Left lobe of liver (tissue), 2 donors: ENCODE measurements around the gene SLC26A8. TPM values are rescaled to one million over a fixed set of nuclear protein-coding genes. Genes with fewer than 3 reads are reported as not detected.
"Not testable (repeated sequence)": the region's sequence is repeated elsewhere in the genome, so short reads cannot be mapped to it uniquely, and the experiment has no call there.

Source experiments
- ATAC-seq: fragments of 200-7000 bp; cut with Tn5 transposase; one replicate; pipeline ENCODE4 v1.9.1; 2020; ENCODE audit warnings: mild to moderate bottlenecking, moderate library complexity
- DNase-seq: peaks from one replicate; pipeline ENCODE4 v3.0.0-alpha.2; 2020; ENCODE audit warnings: low spot score
- total RNA-seq: library from RNA; stranded (reverse); gene quantifications from one replicate; pipeline ENCODE4 v1.2.1, GENCODE V29; 2021
- donor health status: DM: no; HTN: no; CAD: no; lungs with moderate emphysema.
- donor health status: DM: no; HTN: yes; CAD: no.

SLC26A8 gene
- total RNA-seq, 1 donor from 2014 or later = 0.30 TPM

GRCh38 chr6:36018339-36018738 lies 6.1 kb downstream of the SLC26A8 start:
- DNase-seq (no peak), ATAC-seq (peak; percentile 29)

- no peak for DNase-seq
- ATAC-seq = no peak
Observed at GRCh38 chr6:36015666-36016065, 8.8 kb downstream of the SLC26A8 start.

GRCh38 chr6:36000451-36000850 lies 24.0 kb downstream of the SLC26A8 start:
- no peak for DNase-seq
- no peak for ATAC-seq

- DNase-seq (no peak), ATAC-seq (no peak)
Observed at GRCh38 chr6:35993150-35993549, 31.3 kb downstream of the SLC26A8 start.

GRCh38 chr6:35988047-35988446 lies 36.4 kb downstream of the SLC26A8 start:
- DNase-seq, ATAC-seq: not testable (repeated sequence)

GRCh38 chr6:35984701-35985100 lies 39.7 kb downstream of the SLC26A8 start:
- DNase-seq (no peak), ATAC-seq (no peak)

- DNase-seq (no peak), ATAC-seq (no peak)
Observed at GRCh38 chr6:35980991-35981645, 43.3 kb downstream of the SLC26A8 start.

- not testable (repeated sequence) for DNase-seq, ATAC-seq
Observed at GRCh38 chr6:35980126-35980525, 44.3 kb downstream of the SLC26A8 start.

- DNase-seq (peak; percentile 73), ATAC-seq (peak; percentile 48)
Observed at GRCh38 chr6:35977308-35977707, 47.1 kb downstream of the SLC26A8 start.

GRCh38 chr6:35973670-35974222 lies 50.7 kb downstream of the SLC26A8 start:
- peak; percentile 84 for DNase-seq
- ATAC-seq = peak; percentile 88

GRCh38 chr6:35972471-35973367 lies 51.7 kb downstream of the SLC26A8 start:
- ATAC-seq = peak; percentile 37
- DNase-seq = no peak

GRCh38 chr6:35970181-35970580 lies 54.3 kb downstream of the SLC26A8 start:
- DNase-seq = no peak
- no peak for ATAC-seq

GRCh38 chr6:35969646-35970045 lies 54.8 kb downstream of the SLC26A8 start:
- DNase-seq (no peak), ATAC-seq (no peak)

GRCh38 chr6:35968821-35969220 lies 55.6 kb downstream of the SLC26A8 start:
- ATAC-seq (no peak), DNase-seq (no peak)

- ATAC-seq (peak; percentile 92), DNase-seq (no peak)
Observed at GRCh38 chr6:35967076-35967774, 57.2 kb downstream of the SLC26A8 start.

GRCh38 chr6:35962779-35963560 lies 61.5 kb downstream of the SLC26A8 start:
- ATAC-seq (no peak), DNase-seq (no peak)

GRCh38 chr6:35960187-35960586 lies 64.3 kb downstream of the SLC26A8 start:
- ATAC-seq (no peak), DNase-seq (no peak)

- no peak for ATAC-seq
- DNase-seq = no peak
Observed at GRCh38 chr6:35955970-35956369, 68.5 kb downstream of the SLC26A8 start.

GRCh38 chr6:35955521-35955920 lies 68.9 kb downstream of the SLC26A8 start:
- DNase-seq (no peak), ATAC-seq (no peak)

- ATAC-seq (no peak), DNase-seq (no peak)
Observed at GRCh38 chr6:35955071-35955470, 69.4 kb downstream of the SLC26A8 start.
